GM21423 (cell line): ENCODE results near the gene CHST4.
A peak's percentile ranks its signal among the peaks of the same experiment; 100 is the strongest.
"Not testable (repeated sequence)": the region's sequence is repeated elsewhere in the genome, so short reads cannot be mapped to it uniquely, and the experiment has no call there.

Experiments used
- ATAC-seq: cut with Tn5 transposase; IDR thresholded peaks from one replicate; pipeline ENCODE4 v1.9.1; 2021; ENCODE audit warnings: mild to moderate bottlenecking, moderate library complexity; ENCODE audit not compliant: unreplicated experiment

Gene CHST4

DNA sequence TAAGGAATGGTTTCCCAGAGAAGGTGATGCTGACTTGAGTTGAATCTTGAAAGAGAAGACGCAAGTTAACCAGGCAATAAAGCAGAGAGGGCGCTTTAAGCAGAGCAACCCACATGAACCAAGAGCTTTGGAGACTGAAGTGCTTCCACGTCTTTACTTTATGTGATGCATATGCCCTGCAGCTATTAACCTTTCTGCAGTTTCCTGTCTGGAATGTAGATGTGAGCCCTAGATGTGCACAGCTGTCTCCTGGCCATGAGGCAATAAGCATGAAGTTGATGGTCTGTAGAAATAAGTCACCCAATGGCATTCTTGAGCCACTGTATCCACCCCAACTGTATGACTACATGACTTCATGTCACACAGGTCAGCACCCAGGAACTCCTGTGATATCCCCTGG lies 5.7 kb upstream of the CHST4 start:
- ATAC-seq: no peak

DNA sequence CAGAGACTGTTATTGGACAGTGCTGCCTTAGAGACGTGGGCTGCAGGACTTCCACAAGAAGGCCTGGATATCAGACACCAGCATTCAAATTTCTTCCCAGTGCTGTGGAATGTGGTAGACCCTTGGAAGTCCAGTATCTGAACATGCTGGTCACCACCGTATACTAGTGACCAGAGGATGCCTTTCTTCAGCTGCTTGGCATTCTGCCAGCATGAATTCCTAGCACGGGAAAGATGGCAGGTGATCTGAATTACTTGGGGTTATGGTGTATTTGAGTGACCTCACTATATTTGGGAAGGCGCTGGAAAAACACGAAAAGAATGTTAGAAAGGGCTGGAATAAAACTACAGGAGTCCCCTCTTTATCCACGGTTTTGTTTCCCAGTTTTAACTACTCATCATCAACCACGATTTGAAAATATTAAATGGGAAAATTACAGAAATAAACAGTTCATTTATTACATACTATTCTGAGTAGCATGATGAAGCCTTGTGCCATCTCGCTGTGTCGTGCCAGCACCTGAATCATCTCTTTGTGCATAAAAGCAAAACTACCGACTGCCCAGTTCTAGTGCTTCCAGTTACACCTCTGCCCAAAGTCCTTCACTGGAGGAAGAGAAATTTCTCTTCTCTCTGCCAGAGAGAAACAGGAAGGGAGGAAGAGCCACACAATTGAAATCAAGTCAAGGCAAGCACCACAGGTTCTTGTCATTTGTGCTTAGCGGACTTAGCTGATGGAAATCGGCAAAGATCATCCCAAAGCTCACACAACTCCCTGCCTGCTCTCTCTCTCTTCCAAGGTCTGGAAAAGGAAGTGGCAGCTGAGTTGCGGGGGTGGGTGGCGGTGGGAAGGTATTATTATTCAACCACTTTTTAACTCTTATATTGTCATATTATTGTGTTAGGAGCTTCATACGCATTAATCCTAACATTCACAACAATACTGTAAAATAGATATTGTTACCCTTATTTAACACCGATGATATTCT lies 1.4 kb upstream of the CHST4 start:
- ATAC-seq: no peak

DNA sequence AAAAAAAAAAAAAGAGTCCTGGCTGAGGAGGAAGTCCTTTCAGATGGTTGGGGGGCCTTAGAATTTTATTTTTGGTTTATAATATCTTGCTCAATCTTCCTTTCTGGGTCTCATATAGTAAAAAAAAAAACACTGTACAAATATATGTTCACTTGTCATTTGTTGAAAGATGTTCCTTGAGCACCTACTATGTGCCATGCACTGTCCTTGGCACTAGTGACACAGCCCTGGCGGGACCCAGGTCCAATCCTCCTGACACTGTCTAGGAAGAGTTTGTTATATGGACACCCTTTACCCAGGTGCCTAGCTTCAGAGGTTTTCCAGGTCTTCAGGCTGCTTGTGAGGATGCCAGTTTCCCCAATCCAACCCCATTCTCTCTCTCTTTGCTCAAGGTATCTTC lies 2.0 kb downstream of the CHST4 start:
- ATAC-seq: no peak

DNA sequence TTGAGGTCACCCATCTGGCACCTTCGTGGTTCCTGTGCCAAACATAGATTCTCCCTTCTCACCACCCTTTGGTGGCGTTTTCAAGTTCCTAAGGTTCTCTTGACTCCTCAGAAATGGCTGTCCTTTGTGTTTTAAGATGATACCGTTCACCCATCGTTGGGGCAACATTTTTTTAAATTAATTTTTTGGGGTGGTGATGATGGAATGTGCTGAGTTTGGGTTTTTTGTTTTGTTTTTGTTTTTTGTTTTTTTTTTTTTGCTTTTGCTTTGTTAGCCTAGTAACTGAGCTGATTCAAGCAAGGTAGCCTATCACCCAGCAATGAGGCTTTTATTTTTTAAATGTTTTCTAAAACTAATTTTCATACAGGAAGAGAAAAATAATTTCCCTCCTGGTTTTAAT lies 2.6 kb downstream of the CHST4 start:
- no peak for ATAC-seq

DNA sequence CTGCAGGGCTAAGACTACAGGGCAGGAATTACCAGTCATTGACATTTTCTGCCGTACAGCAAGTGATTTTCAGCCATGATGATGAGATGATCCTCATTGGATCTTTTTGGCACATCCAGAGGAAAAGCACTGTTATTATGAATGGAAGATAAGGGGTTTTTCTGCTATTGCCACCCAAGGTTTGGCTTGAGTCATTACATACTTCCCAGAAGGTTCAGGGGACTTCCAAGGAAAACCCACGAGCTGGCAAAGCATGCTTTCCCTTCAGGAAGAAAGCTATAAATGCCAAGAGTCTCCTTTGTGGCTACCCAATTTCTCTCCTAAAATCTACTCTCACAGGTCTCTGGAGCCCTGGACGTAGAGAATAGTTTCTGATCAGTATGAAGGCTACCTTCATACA lies 6.1 kb downstream of the CHST4 start:
- no peak for ATAC-seq

DNA sequence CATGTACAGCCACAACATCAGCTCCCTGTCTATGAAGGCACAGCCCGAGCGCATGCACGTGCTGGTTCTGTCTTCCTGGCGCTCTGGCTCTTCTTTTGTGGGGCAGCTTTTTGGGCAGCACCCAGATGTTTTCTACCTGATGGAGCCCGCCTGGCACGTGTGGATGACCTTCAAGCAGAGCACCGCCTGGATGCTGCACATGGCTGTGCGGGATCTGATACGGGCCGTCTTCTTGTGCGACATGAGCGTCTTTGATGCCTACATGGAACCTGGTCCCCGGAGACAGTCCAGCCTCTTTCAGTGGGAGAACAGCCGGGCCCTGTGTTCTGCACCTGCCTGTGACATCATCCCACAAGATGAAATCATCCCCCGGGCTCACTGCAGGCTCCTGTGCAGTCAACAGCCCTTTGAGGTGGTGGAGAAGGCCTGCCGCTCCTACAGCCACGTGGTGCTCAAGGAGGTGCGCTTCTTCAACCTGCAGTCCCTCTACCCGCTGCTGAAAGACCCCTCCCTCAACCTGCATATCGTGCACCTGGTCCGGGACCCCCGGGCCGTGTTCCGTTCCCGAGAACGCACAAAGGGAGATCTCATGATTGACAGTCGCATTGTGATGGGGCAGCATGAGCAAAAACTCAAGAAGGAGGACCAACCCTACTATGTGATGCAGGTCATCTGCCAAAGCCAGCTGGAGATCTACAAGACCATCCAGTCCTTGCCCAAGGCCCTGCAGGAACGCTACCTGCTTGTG lies 10.7 kb downstream of the CHST4 start:
- ATAC-seq: no peak

DNA sequence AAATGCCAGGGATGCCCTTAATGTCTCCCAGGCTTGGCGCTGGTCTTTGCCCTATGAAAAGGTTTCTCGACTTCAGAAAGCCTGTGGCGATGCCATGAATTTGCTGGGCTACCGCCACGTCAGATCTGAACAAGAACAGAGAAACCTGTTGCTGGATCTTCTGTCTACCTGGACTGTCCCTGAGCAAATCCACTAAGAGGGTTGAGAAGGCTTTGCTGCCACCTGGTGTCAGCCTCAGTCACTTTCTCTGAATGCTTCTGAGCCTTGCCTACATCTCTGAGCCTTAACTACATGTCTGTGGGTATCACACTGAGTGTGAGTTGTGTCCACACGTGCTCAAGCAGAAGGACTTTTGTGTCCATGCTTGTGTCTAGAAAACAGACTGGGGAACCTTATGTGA lies 11.4 kb downstream of the CHST4 start:
- no peak for ATAC-seq

DNA sequence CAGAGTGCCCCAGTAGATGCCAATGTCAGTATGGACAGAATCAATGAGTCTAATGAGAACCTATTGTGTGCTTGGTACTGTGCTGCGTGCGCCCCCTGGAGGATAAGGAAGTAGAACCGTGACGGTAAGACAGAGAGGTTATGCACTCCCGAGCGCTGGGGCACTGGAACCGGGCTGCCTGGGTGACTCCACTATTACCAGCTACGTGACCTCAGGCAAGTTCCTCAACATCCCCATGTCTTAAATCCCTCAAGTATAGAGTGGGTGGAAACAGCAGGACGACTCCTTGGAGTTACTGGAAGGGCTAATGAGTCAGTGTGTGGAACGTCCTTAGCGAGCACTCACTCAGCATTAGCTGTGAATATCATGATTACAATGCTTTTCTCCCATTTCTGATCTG lies 16.2 kb downstream of the CHST4 start:
- ATAC-seq: peak; percentile 78

DNA sequence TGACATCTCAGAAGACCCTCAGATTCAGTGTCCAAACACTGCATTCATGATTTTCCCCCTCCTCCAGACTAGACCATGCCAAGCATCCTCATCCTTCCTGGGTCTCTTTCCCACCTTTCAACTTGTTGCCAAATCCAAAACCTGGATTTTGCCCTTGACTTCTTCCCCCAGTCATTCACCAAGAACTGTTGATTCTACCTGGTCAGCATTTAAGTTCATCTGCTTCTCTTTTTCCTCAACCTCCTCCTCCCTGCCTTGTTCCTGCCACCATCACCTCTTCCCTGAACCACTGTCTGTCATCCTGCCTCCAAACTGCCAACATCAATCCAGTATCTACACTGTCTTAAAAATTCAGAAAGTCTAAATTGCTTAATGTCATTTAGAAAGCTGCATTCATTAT lies 20.9 kb downstream of the CHST4 start:
- no peak for ATAC-seq

DNA sequence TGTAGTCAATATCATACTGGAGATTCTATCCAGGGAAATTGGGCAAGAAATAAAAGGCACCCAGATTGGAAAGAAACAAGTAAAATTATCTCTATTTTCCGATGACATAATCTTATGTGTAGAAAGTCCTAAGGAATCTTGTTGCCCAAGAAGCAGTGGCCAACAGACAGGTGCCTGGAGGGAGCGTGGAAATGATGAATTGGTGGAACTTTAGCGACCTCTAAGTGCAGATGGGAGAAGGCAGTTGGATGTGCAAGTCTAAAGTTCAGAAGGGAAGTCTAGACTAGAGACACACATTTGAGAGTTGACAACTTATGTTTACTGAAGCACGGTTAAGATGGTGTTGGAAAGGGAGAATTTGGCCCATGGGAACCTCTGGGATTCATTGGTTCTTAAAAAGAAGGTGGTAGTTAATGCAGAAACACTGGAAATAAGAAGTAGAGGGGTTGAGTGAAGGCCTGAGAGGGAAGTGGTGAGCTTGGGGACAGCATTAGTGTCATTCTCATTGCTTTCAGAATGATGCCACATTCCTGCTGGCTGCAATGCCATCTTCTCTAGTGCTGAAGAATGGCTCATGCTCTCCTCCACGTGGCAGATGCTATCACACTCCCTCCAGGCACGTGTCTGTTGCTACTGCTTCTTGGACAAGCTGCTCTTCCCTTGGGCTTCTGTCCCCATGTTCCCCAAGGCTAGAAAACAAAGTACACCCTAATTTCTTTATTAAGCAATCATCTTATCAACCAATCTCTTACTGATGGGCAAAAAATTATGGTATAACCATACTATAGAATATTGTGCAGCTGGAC lies 26.7 kb downstream of the CHST4 start:
- ATAC-seq: no peak

DNA sequence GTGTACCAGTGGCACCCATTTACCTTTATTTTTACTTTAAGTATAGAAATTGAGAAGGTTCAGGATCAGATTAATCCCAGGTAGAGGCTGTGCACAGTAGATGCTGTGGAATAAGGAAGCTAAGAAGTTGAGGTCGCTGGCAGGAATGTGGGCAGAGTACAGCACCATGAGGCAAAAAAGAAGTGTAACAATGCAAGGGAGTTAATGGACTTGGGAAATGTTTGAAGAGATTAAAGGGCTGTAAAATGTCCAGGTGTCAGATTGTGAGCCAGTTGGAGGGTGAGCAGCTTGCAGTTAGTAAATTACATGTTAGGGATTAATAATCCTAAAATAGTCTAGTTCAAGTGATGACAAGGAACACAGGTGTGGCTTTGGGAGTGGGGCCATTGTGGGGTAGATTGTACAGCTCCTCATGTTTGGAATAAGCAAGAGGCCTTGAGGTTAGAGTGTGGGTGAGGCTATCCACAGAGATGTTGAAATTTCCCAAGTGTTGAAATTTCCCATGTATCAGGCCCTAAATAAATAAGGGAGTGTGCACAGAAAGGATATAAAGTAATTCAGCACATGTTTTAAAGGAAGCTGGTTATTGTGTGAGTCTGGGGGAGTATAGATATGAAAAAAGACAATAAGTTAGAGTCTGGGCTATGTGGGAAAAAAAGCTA lies 29.1 kb downstream of the CHST4 start:
- no peak for ATAC-seq

DNA sequence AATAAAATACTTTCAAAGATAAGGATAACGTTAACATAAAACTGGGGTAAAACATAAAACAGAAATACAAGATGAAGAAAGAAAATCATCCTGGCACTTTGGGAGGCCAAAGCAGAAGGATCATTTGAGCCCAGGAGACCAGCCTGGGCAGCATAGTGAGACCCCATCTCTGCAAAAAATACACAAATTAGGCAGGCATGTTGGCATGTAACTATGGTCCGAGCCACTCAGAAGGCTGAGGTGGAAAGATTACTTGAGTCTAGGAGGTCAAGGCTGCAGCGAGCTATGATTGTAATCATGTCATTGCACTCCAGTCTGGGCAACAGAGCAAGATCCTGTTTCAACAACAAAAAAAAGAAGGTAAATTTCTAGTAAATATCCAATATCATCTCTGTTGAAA lies 31.1 kb downstream of the CHST4 start:
- ATAC-seq: no peak

DNA sequence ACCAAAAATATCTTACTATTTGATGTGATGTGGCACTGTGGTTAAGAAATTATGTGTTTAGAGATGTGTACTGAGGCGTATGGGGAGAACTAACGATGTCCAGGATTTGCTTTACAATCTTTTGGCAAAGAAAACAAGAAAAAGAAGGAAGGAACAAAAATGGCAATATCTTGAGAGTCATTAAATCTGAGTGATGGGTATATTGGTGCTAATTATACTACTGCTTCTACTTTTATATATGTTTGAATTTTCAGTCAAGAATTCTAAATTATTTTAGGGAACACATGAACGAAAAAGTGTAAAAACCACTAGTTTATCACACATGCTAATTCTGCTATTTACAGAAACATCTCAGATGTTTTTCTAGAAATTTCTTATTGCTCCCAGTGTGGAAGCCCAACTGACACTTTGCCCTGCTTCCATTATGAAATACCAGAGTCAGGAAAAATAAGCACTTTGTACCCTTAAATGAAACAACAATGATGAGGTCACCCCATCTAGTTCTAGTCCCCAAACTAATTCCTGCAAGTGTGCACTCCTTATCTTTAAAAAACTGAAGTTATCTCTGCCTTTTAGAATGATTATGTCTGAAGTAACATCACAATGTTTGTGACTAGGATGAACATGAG lies 31.8 kb downstream of the CHST4 start:
- ATAC-seq: no peak

DNA sequence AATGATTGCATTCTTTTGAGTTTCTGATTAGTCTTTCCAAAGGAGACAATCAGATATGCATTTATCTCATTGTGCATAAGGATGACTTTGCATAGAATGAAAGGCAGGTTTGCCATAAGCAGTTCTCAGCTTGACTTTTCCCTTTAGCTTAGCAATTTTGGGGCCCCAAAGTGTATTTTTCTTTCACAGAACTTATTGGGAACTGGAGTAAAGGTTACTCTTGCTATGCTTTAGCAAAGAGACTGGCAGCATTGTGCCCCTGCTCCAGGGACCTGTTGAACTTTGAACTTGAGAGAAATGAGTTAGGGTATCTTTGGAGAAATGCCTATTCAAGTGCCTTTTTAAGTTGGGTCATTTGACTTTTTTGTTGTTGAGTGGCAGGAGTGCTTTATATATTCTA lies 33.6 kb downstream of the CHST4 start:
- no peak for ATAC-seq

DNA sequence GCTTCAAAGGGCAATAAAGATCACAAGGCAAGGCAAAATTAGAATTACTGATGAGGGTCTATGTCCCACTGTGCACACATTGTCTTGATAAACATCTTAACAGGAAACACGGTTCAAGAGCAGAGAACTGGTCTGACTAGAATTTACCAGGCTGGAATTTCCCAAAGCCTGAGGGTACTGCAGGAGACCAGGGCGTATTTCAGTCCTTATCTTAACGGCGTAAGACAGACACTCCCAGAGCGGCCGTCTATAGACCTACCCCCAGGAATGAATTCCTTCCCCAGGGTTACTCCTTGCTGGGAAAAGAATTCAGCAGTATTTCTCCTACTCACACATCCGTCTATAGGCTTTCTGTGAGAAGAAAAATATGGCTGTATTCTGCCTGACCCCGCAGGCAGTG lies 35.7 kb downstream of the CHST4 start:
- ATAC-seq: not testable (repeated sequence)

DNA sequence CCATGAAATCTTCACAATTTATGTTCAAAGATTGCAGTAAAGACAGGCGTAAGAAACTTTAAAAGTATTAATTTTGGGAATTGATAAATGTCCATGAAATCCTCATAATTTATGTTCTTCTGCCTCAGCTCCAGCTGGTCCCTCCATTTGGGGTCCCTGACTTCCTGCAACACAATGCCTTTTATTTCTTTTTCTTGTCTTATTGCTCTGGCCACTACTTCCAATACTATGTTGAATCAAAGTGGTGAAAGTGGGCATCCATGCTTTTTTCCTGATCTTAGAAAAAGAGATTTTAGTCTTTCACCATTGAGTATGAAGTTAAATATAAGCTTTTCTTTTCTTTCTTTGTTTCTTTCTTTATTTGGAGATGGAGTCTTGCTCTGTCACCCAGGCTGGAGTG lies 36.3 kb downstream of the CHST4 start:
- ATAC-seq: no peak

DNA sequence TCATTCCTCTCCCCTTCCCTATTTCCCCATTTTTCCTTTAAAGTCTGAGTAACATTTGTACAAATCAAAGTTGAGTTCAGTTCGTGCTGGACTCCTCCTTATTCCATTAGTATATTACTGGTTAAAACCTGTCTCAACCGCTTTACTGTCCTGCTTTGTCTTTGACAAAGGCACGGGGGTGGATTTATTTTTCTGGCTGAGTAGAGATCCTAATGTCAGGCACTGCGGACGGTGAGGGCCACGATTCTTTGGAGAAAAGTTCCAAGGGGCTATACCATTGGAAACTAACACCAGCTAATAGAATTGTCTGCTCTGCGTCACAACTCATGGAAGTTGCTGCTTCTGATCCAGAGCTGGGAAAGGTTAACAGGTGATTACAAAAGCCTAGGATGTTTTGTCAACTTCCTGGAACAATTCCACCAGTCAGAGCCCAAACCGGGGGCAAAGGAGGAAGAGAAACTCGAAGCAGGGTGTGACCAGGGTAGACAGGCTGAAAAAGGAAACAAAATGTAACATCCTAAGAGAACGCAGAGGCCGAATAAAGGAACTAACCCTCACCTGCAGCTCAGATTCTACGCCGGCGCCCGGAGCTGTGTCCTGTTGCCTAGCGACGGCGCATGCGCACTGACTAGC lies 38.2 kb downstream of the CHST4 start:
- peak; percentile 84 for ATAC-seq

DNA sequence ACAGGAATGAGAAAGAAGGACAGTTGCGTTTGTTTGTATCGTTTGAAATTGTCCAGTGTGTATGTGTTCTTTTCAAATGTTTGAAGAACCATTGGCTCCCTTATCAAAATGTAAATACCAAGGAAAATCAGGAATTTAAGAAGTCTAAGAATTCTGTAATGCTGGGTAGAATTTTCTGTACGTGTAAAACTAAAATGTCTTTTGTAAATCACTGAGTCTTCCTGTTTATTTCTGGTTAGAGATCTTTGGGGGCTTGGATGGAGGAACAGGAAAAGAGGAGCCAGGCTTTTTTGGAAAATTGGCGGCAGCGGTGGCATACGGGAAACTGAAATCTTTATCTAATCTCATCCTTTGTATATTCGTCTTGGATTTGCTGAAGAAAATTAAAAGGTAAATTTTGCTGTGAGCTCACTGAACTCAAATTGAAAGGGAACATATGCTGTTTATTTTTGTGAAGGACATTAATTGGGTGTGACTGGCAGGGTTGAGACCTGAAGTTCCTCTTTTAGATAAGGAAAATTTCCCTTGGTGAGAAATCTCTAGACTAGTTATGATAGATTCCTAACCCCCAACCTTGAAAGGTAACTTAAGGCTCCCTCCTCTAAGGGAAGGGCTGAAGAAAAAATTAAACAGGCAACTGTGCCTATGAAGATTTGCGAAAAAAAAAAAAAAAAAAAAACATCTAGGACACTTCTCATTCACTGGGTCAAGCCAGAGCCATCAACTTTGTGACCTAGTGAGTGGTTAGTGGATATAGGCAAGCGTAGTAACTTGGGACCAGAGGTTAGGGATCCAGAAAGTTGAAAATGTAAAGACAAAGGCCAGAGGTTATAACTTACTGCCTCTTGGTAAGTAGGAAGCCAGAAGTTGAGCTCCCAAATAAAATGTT lies 39.8 kb downstream of the CHST4 start:
- no peak for ATAC-seq

DNA sequence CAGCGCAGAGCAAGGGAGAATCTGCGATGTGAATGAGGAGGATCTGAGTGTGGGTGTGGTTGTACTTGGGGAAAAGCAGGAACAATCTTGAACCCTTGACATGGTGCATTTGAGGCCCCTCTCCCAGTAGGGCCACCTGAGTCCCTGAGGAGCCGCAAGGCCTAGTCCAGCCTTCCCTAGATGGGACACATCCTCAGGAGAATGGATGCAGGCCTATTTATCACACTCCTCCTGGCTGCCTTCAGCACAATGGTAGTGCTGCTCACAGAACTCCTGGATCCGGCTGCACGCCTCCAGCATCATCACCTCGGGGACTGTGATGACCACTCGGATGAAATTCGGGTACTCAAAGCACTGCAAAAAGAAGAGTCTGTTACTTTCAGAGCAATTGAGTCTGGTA lies 41.7 kb downstream of the CHST4 start:
- ATAC-seq: no peak
